ENCODE results near the gene ARFIP2. TPM values are rescaled to one million over a fixed set of nuclear protein-coding genes. Genes with fewer than 3 reads are reported as not detected.

Gene ARFIP2
- total RNA-seq, 1 donor from 2014 or later, result 64.8 TPM

GRCh38 chr11:6443269-6444003 is 37.7 kb downstream of the ARFIP2 start:
- peak; percentile 5 for DNase-seq (ENCODE audit: low read depth, low spot score)

- DNase-seq (ENCODE audit: low read depth, low spot score), result no peak
These were observed 38.7 kb downstream of the ARFIP2 start for GRCh38 chr11:6442441-6442840.

DNA sequence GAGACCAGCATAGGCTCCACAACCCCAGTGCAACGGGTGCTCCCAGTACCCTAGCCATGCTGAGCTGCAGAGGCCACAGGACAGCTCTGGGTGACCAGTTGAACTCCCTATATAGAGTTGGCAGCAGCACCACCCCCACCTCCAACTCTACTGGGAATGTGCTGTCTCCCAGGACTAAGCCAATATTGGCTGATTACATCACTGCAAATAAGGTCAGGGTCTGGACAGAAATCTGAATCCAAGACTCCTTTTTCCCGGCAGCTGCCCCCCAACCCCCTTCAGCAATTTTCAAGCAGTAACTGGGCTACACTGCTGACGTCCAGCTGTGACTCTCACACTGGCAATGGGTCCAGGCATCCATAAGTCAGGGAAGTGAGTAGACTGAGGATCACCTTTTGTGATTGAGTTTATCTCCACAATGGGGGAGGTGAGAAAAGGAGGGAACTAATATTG is 40.2 kb downstream of the ARFIP2 start, which contains the start of gene HPX:
HPX (minus strand) TSS at position 82 of the 453 bp plus-strand sequence; CDS start at position 58, 24 bp downstream.
- no peak for DNase-seq (ENCODE audit: low read depth, low spot score)

DNA sequence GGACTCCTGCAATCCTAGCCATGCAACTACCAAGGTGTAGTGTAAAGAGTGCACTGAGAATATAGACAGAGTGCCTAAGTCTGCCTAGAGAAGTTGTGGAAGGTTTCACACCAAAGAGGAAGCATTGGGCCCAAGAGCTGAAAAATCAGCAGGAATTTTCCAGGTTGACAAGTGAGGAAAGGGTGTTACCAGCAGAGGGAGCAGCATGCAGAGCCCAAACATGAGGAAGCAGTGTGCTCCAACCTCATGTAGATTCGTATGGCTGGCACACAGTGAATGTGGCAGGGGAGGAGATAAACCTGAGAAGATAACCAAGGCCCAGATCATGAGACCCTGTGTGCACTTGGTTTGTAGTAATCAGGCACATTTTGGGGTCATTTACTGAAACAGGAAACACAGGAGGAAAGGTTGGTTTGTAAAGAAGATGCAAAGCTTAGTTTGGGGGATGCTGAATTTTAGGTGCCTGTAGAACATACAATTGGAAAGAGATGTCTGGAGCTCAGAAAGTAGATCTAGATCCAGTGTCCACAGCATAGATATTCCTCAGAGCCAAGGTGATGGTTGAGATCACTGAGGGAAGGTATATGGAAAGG is 42.1 kb downstream of the ARFIP2 start:
- DNase-seq (ENCODE audit: low read depth, low spot score), result peak; percentile 20

GRCh38 chr11:6437993-6438392 is 43.1 kb downstream of the ARFIP2 start:
- no peak for DNase-seq (ENCODE audit: low read depth, low spot score)

GRCh38 chr11:6437423-6437822 is 43.7 kb downstream of the ARFIP2 start:
- DNase-seq (ENCODE audit: low read depth, low spot score), result no peak

DNA sequence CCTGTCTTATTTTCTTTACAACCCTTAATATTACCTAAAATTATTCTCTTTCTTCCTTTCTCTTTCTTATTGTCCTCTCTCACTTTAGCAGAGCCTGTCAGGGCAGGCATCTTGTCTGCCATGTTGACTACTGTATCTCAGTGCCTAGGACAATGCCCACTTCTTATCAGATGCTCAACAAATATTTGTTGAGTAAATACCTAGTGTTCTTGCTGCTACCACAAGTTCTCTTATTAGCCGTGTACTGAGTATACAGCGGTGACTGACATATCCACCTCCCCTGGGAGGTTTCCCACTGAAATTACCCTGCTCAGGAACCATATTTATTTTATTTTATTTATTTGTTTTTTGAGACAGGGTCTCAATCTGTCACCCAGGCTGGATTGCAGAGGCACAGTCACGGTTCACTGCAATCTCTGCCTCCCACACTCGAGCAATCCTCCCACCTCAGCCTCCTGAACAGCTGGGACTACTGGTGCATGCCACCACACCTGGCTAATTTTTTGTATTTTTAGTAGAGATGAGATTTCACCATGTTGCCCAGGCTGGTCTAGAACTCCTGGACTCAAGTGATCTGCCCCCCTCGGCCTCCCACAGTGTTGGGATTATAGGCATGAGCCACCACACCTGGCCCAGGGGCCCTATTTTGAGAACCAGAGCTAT is 47.0 kb downstream of the ARFIP2 start:
- no peak for DNase-seq (ENCODE audit: low read depth, low spot score)

DNA sequence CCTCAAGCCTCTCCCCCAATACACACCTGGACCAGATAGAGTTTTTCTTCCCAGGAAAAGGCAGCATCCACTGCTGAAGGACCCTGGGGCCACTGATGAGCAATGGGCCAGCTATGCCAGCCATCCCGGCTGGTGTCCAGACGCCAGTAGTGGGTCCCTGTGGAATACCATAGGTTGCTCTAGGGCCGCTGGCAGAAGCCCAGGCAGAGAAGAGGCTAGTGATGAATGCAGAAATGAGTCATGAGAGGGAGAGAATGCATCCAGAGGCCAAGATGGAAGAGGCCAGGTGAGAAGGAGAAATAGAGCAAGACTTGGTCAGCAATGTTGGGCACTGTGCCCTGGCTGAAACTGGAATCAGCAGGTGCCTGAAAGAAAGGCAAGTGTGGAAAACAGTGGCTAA is 49.3 kb downstream of the ARFIP2 start:
- DNase-seq (ENCODE audit: low read depth, low spot score), result no peak

GRCh38 chr11:6427516-6427915 is 53.6 kb downstream of the ARFIP2 start:
- DNase-seq (ENCODE audit: low read depth, low spot score), result no peak

Other genes starting within 250 kb of the ARFIP2 start
- gene FHIP1B, start 246.7 kb downstream of the ARFIP2 start, total RNA-seq, result 8.0 and 8.4 TPM in 2 replicates
- not detected in 2 replicates for gene CNGA4, start 242.2 kb downstream of the ARFIP2 start, total RNA-seq
- not detected in 2 replicates for gene CCKBR, start 221.5 kb downstream of the ARFIP2 start, total RNA-seq
- 62.8 and 94.6 TPM in 2 replicates for gene CAVIN3, start 160.8 kb downstream of the ARFIP2 start, total RNA-seq
- gene SMPD1, start 90.9 kb downstream of the ARFIP2 start, total RNA-seq, result 16.9 and 23.4 TPM in 2 replicates
- 59.2 and 63.5 TPM in 2 replicates for gene APBB1, start 62.2 kb downstream of the ARFIP2 start, total RNA-seq
- gene HPX, start 40.3 kb downstream of the ARFIP2 start, total RNA-seq, result 0.13 and 0.32 TPM in 2 replicates
- 25.6 and 30.3 TPM in 2 replicates for gene TRIM3, start 7.4 kb downstream of the ARFIP2 start, total RNA-seq
- gene TIMM10B, start 170 bp upstream of the ARFIP2 start, total RNA-seq, result 23.4 and 27.9 TPM in 2 replicates
- 2.0 and 2.5 TPM in 2 replicates for gene DNHD1, start 15.9 kb upstream of the ARFIP2 start, total RNA-seq
- 13.2 and 23.7 TPM in 2 replicates for gene RRP8, start 122.3 kb upstream of the ARFIP2 start, total RNA-seq
- gene ILK, start 122.4 kb upstream of the ARFIP2 start, total RNA-seq, result 138 and 213 TPM in 2 replicates
- 36.2 and 45.7 TPM in 2 replicates for gene TAF10, start 130.9 kb upstream of the ARFIP2 start, total RNA-seq
- 85.3 and 160 TPM in 2 replicates for gene TPP1, start 138.1 kb upstream of the ARFIP2 start, total RNA-seq
- 41.7 and 47.4 TPM in 2 replicates for gene DCHS1, start 174.5 kb upstream of the ARFIP2 start, total RNA-seq
- gene MRPL17, start 202.0 kb upstream of the ARFIP2 start, total RNA-seq, result 75.5 and 91.9 TPM in 2 replicates